Neural cell (in vitro differentiated cells): Measurements from ENCODE around the gene YPEL1. TPM values are rescaled to one million over a fixed set of nuclear protein-coding genes. Genes with fewer than 3 reads are reported as not detected.

Source experiments
- H2AFZ ChIP-seq: fragments of 200-600, 300-800 bp; sonication (generic), shearing (Covaris generic); 2 replicates; pipeline ENCODE4 v1.6.0; 2014; ENCODE audit warnings: low read depth, mild to moderate bottlenecking, antibody characterized with exemption, low read length, moderate library complexity
- H3F3A ChIP-seq: fragments of 200-600 bp; shearing (Covaris generic); 2 replicates; pipeline ENCODE4 v1.6.1; 2016; ENCODE audit warnings: mild to moderate bottlenecking, moderate library complexity, mixed read lengths, antibody characterized with exemption, low read length; ENCODE audit not compliant: insufficient read depth, poor library complexity, severe bottlenecking
- H3K27ac ChIP-seq: fragments of 200-600, 300-800 bp; sonication (generic), shearing (Covaris generic); 2 replicates; pipeline ENCODE4 v1.5.1; 2014; ENCODE audit warnings: mild to moderate bottlenecking, low read length, moderate library complexity
- H3K27me3 ChIP-seq: fragments of 300-800, 200-600 bp; sonication (generic), shearing (Covaris generic); 2 replicates; pipeline ENCODE4 v1.6.0; 2014; ENCODE audit warnings: mild to moderate bottlenecking, low read depth, low read length, moderate library complexity; ENCODE audit not compliant: insufficient read depth
- H3K36me3 ChIP-seq: fragments of 300-800, 200-600 bp; sonication (generic), shearing (Covaris generic); 2 replicates; pipeline ENCODE4 v1.5.1; 2014; ENCODE audit warnings: mild to moderate bottlenecking, antibody characterized with exemption, low read length, moderate library complexity; ENCODE audit not compliant: insufficient read depth
- H3K4me2 ChIP-seq: fragments of 300-800, 200-600 bp; sonication (generic), shearing (Covaris generic); 2 replicates; pipeline ENCODE4 v1.6.0; 2014; ENCODE audit warnings: mild to moderate bottlenecking, low read length
- H3K4me3 ChIP-seq: fragments of 300-800, 200-600 bp; sonication (generic), shearing (Covaris generic); 2 replicates; pipeline ENCODE4 v1.5.1; 2014; ENCODE audit warnings: mild to moderate bottlenecking, low read length, moderate library complexity
- H3K79me2 ChIP-seq: fragments of 200-600 bp; shearing (Covaris generic); replicated peaks from 2 replicates; pipeline ENCODE4 v1.6.0; 2014; ENCODE audit warnings: mild to moderate bottlenecking, low read length, moderate library complexity; ENCODE audit not compliant: insufficient read depth
- H3K9ac ChIP-seq: fragments of 300-800, 200-600 bp; sonication (generic), shearing (Covaris generic); 2 replicates; pipeline ENCODE4 v1.6.1; 2016; ENCODE audit warnings: mild to moderate bottlenecking, low read length, mixed read lengths
- H3K9me2 ChIP-seq: fragments of 200-600 bp; shearing (Covaris generic); 2 replicates; pipeline ENCODE4 v1.6.1; 2016; ENCODE audit warnings: mild to moderate bottlenecking, low read length, mixed read lengths; ENCODE audit not compliant: insufficient read depth
- H3K9me3 ChIP-seq: fragments of 200-600, 300-800 bp; sonication (generic), shearing (Covaris generic); 2 replicates; pipeline ENCODE4 v1.6.1; 2016; ENCODE audit warnings: mild to moderate bottlenecking, mixed run types, low read length, moderate library complexity, mixed read lengths
- H4K20me1 ChIP-seq: fragments of 200-600 bp; shearing (Covaris generic); 2 replicates; pipeline ENCODE4 v1.6.1; 2016; ENCODE audit warnings: mild to moderate bottlenecking, mixed run types; ENCODE audit not compliant: insufficient read depth
- CTCF ChIP-seq: fragments of 450-650 bp; IDR thresholded peaks from 2 replicates; pipeline ENCODE4 v1.5.1; 2014; ENCODE audit warnings: antibody characterized with exemption, mild to moderate bottlenecking, moderate library complexity; ENCODE audit not compliant: poor library complexity, severe bottlenecking
- EP300 ChIP-seq: fragments of 450-650 bp; conservative IDR thresholded peaks from 2 replicates; pipeline ENCODE4 v1.6.1; 2014; ENCODE audit warnings: antibody characterized with exemption, mild to moderate bottlenecking, moderate library complexity; ENCODE audit not compliant: poor library complexity, severe bottlenecking
- EZH2 ChIP-seq: fragments of 200-600, 300-800 bp; shearing (Covaris generic), sonication (generic); IDR thresholded peaks from 2 replicates; pipeline ENCODE4 v1.6.1; 2014; ENCODE audit warnings: antibody characterized with exemption, low read length, borderline replicate concordance, mild to moderate bottlenecking; ENCODE audit not compliant: insufficient read depth, poor library complexity, severe bottlenecking
- MXI1 ChIP-seq: fragments of 450-650 bp; conservative IDR thresholded peaks from 2 replicates; pipeline ENCODE4 v1.6.1; 2014; ENCODE audit warnings: antibody characterized with exemption, mild to moderate bottlenecking; ENCODE audit not compliant: poor library complexity, severe bottlenecking
- POLR2AphosphoS5 ChIP-seq: IDR thresholded peaks from 2 replicates; pipeline ENCODE4 v1.6.1; 2012
- RAD21 ChIP-seq: fragments of 450-650 bp; conservative IDR thresholded peaks from 2 replicates; pipeline ENCODE4 v1.6.1; 2014; ENCODE audit warnings: antibody characterized with exemption, mild to moderate bottlenecking, moderate library complexity
- REST ChIP-seq: IDR thresholded peaks from 2 replicates; pipeline ENCODE4 v1.6.1; 2012; ENCODE audit warnings: borderline replicate concordance
- SMC3 ChIP-seq: fragments of 450-650 bp; conservative IDR thresholded peaks from 2 replicates; pipeline ENCODE4 v1.6.1; 2014; ENCODE audit warnings: antibody characterized with exemption, mild to moderate bottlenecking, moderate library complexity; ENCODE audit not compliant: poor library complexity
- TAF1 ChIP-seq: IDR thresholded peaks from 2 replicates; pipeline ENCODE4 v1.6.1; 2012; ENCODE audit warnings: low read depth
- polyA plus RNA-seq: library from polyadenylated mRNA; depleted of rRNA; stranded (reverse); fragments of >200 nt; gene quantifications from 2 replicates; pipeline ENCODE4 v1.2.3, GENCODE V29; 2014

Gene YPEL1
- polyA plus RNA-seq, 1 donor from 2014 or later: 38.0 TPM

- Histone ChIP-seq H3K9ac (no peak overlapping the region), H2AFZ (no peak overlapping the region), H3K36me3 (peaks cover 14% of the 10 kb centered on the region), H3K79me2 (no peaks in the 10 kb centered on the region), H4K20me1 (no peaks in the 10 kb centered on the region), H3K27me3 (no peaks in the 10 kb centered on the region), H3K9me3 (no peaks in the 10 kb centered on the region), H3F3A (no peaks in the 10 kb centered on the region), H3K4me2 (no peak overlapping the region), H3K4me3 (no peak overlapping the region), H3K9me2 (no peaks in the 10 kb centered on the region), H3K27ac (no peak overlapping the region)
- no peak for TF ChIP-seq RAD21
- no peak for TF ChIP-seq POLR2AphosphoS5
- no peak for TF ChIP-seq CTCF
- TF ChIP-seq SMC3: no peak
- no peak for TF ChIP-seq TAF1
- no peak for TF ChIP-seq EP300
Observed at GRCh38 chr22:21766691-21767462, 31.3 kb upstream of the YPEL1 start.

- no peak overlapping the region for H3K27ac ChIP-seq
- no peaks in the 10 kb centered on the region for H3F3A ChIP-seq
- TF ChIP-seq RAD21 (no peak), EP300 (no peak)
- H2AFZ ChIP-seq: no peak overlapping the region
- H3K9ac ChIP-seq: no peak overlapping the region
- H3K36me3 ChIP-seq: peaks cover 9% of the 10 kb centered on the region
- no peaks in the 10 kb centered on the region for H3K79me2 ChIP-seq
- H3K9me3 ChIP-seq: no peaks in the 10 kb centered on the region
- H3K4me2 ChIP-seq: no peak overlapping the region
- no peaks in the 10 kb centered on the region for H4K20me1 ChIP-seq
- H3K4me3 ChIP-seq: no peak overlapping the region
- no peaks in the 10 kb centered on the region for H3K27me3 ChIP-seq
- no peaks in the 10 kb centered on the region for H3K9me2 ChIP-seq
Observed at GRCh38 chr22:21765909-21766529, 30.4 kb upstream of the YPEL1 start.

GRCh38 chr22:21764038-21764804 lies 28.6 kb upstream of the YPEL1 start:
- no peaks in the 10 kb centered on the region for H3K9me2 ChIP-seq
- no peak overlapping the region for H3K4me2 ChIP-seq
- H2AFZ ChIP-seq: no peak overlapping the region
- no peaks in the 10 kb centered on the region for H4K20me1 ChIP-seq
- no peaks in the 10 kb centered on the region for H3K79me2 ChIP-seq
- no peak for TF ChIP-seq TAF1
- no peak for TF ChIP-seq MXI1
- no peak for TF ChIP-seq SMC3
- TF ChIP-seq RAD21: no peak
- no peak for TF ChIP-seq CTCF
- no peak for TF ChIP-seq POLR2AphosphoS5
- TF ChIP-seq EP300: no peak
- no peak for TF ChIP-seq REST
- TF ChIP-seq EZH2: no peak
- no peaks in the 10 kb centered on the region for H3K27me3 ChIP-seq
- H3F3A ChIP-seq: no peaks in the 10 kb centered on the region
- no peaks in the 10 kb centered on the region for H3K9me3 ChIP-seq
- no peak overlapping the region for H3K27ac ChIP-seq
- peaks cover 9% of the 10 kb centered on the region for H3K36me3 ChIP-seq
- H3K9ac ChIP-seq: no peak overlapping the region
- no peak overlapping the region for H3K4me3 ChIP-seq
